SJCRH30 (cell line): Measurements from ENCODE around the gene PRRC2A. TPM values are rescaled to one million over a fixed set of nuclear protein-coding genes. Genes with fewer than 3 reads are reported as not detected.
"Not testable (repeated sequence)": the region's sequence is repeated elsewhere in the genome, so short reads cannot be mapped to it uniquely, and the experiment has no call there.

Experiments
- DNase-seq, 2 experiments: peaks; one replicate each; pipeline ENCODE4 v3.0.0-alpha.2; 2015 to 2020
- H3K27ac ChIP-seq: fragments of 250-450 bp; sonication (Bioruptor Pico); 2 replicates; pipeline ENCODE4 v1.5.1; 2020; ENCODE audit warnings: mild to moderate bottlenecking, moderate library complexity
- H3K27me3 ChIP-seq: fragments of 250-450 bp; sonication (Bioruptor Pico); 2 replicates; pipeline ENCODE4 v1.5.1; 2020; ENCODE audit warnings: mild to moderate bottlenecking, moderate library complexity
- H3K36me3 ChIP-seq: fragments of 250-450 bp; sonication (Bioruptor Pico); 2 replicates; pipeline ENCODE4 v1.5.1; 2020; ENCODE audit warnings: mild to moderate bottlenecking, moderate library complexity
- H3K4me1 ChIP-seq: fragments of 250-450 bp; sonication (Bioruptor Pico); 2 replicates; pipeline ENCODE4 v1.5.1; 2020; ENCODE audit warnings: mild to moderate bottlenecking, moderate library complexity
- H3K4me3 ChIP-seq: fragments of 250-450 bp; sonication (Bioruptor Pico); 2 replicates; pipeline ENCODE4 v1.5.1; 2020; ENCODE audit warnings: mild to moderate bottlenecking, moderate library complexity
- H3K9me3 ChIP-seq: fragments of 250-450 bp; sonication (Bioruptor Pico); replicated peaks from 2 replicates; pipeline ENCODE4 v1.5.1; 2020; ENCODE audit warnings: mild to moderate bottlenecking, moderate library complexity
- total RNA-seq: library from RNA; depleted of rRNA; stranded (reverse); fragments of >200 nt; shearing (Covaris generic); gene quantifications from 2 replicates; pipeline ENCODE4 v1.2.3, GENCODE V29; 2014

Gene PRRC2A
- total RNA-seq, 1 experiment from 2014 or later = 109 TPM

DNA sequence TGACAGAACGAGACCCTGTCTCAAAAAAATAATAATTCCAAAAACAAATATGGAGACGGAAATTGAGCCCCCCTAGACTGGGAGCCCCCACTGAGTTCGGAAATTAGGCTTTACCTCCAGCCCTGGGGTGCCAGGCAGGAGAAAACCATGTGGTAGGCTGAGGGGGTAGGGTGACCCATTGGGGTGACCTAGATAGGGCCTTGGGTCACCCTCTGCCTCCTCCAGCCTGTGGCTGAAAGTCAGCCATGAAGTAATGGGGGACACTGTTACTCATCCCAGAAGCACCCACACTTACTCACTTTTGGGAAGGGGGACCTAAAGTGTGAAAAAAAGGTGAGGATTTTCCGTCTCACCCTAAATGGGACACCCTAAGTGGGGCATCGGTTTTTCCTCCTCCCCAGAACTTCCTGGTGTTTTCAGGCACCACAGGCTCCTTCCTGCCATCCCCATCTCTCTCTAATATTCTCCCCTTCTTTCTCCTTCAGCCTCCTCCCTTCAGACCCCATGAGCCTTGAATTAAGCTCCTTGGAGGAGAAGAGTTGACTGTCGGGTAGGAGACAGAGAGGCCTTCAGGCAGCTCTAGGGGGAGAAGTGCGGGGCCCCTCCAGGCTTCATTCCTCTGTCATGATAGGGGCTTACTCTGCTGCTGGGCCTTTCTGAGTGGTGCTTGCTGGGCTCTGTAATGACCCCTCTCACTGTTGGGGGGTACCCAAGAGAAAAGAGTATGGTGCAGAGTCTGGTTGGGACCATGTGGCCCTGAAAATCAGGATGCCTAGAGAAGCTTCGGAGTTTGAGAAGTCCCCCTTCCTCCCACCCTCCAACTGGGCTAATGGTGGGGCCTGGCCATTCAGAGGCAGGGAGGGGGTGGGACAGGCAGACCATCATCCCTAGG, 40.7 kb upstream of the PRRC2A start:
- H3K27me3 ChIP-seq = no peaks in the 10 kb centered on the region; the same call in 1 of the 2 replicates
- no peaks in the 10 kb centered on the region for H3K36me3 ChIP-seq
- H3K27ac ChIP-seq = no peak overlapping the region
- no peak overlapping the region for H3K4me3 ChIP-seq
- H3K9me3 ChIP-seq = no peaks in the 10 kb centered on the region
- DNase-seq = no peak
- no peaks in the 10 kb centered on the region for H3K4me1 ChIP-seq

GRCh38 chr6:31580438-31580740, 40.1 kb upstream of the PRRC2A start:
- H3K27ac ChIP-seq = no peak overlapping the region
- no peaks in the 10 kb centered on the region for H3K36me3 ChIP-seq
- DNase-seq = no peak

GRCh38 chr6:31580807-31581433, 39.6 kb upstream of the PRRC2A start:
- Histone ChIP-seq H3K36me3 (no peaks in the 10 kb centered on the region), H3K27me3 (no peaks in the 10 kb centered on the region), H3K4me1 (no peaks in the 10 kb centered on the region), H3K27ac (no peak overlapping the region), H3K9me3 (no peaks in the 10 kb centered on the region), H3K4me3 (peak overlapping the region; percentile 64)
- peak; percentile 82 to 83 for DNase-seq

More at GRCh38 chr6:31580438-31580740, 40.1 kb upstream of the PRRC2A start:
- Histone ChIP-seq H3K4me1 (no peaks in the 10 kb centered on the region), H3K9me3 (no peaks in the 10 kb centered on the region), H3K27me3 (no peaks in the 10 kb centered on the region; the same call in 1 of the 2 replicates), H3K4me3 (peak overlapping the region; percentile 64)

DNA sequence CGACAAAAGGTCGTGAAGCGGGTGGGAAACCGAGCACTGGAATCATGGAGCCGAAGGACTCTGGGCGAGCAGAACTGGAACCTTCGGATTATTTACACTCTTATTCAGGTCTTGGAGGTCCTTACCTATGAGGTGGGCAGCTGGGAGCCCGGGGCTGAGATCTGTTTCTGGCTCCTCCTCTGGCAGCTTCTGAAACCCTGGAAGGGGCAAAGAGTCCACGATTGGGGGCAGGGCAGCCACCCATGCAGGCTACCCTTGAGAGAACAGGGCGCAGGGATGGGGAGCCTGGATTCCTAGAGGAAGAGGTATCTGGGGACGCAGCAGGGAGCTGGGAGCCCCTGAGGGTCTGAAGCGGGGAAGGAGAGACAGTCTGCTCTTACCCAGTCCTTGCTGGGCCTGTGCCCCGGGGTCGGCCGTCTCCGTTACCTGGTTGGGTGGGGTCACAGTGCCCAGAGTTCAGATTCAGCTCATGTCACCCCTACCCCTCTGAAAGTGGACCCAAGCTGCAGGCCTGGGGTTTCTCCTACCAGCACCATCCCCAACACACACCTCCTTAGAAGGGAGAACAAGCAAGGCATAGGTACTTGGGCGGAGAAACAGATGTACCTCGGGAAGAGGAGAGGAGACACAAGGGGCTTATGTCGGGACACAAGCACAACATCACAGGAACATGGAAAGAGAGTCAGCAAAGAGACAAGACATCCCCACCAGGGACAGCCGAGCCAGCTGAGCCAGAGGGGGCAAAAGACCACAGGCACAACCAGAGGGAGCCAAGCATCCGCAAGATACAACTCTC, 38.9 kb upstream of the PRRC2A start:
- Histone ChIP-seq H3K9me3 (no peaks in the 10 kb centered on the region), H3K4me1 (no peaks in the 10 kb centered on the region), H3K4me3 (peak overlapping the region; percentile 64), H3K36me3 (no peaks in the 10 kb centered on the region), H3K27ac (no peak overlapping the region), H3K27me3 (no peaks in the 10 kb centered on the region)
- peak in 1 of 2 experiments; percentile 10 for DNase-seq

- Histone ChIP-seq H3K9me3 (no peaks in the 10 kb centered on the region), H3K4me1 (no peaks in the 10 kb centered on the region), H3K4me3 (peak within 1 kb of the TSS; percentile 64), H3K36me3 (no peaks in the 10 kb centered on the region), H3K27ac (no peak within 1 kb of the TSS), H3K27me3 (no peaks in the 10 kb centered on the region)
- DNase-seq = no peak
Measured at GRCh38 chr6:31582230-31582643, 38.3 kb upstream of the PRRC2A start, which contains the start of gene LTB. LTB (minus strand) TSS chr6:31582424; CDS start chr6:31582417, 7 bp downstream.

GRCh38 chr6:31585491-31585890, 35.0 kb upstream of the PRRC2A start:
- DNase-seq = no peak
- Histone ChIP-seq H3K27ac (no peak overlapping the region), H3K36me3 (no peaks in the 10 kb centered on the region), H3K4me3 (no peak overlapping the region), H3K27me3 (no peaks in the 10 kb centered on the region), H3K4me1 (0 out of 2 replicates have a peak, but pooled peaks cover 4% of the 10 kb centered on the region), H3K9me3 (no peaks in the 10 kb centered on the region)

GRCh38 chr6:31586008-31586407, 34.5 kb upstream of the PRRC2A start, which contains the start of gene LST1:
LST1 (plus strand) TSS chr6:31586277; CDS start chr6:31587300, 1,023 bp downstream.
- 0 out of 2 replicates have a peak, but pooled peaks cover 4% of the 10 kb centered on the region for H3K4me1 ChIP-seq
- H3K36me3 ChIP-seq = no peaks in the 10 kb centered on the region
- H3K27ac ChIP-seq = no peak within 1 kb of the TSS
- no peaks in the 10 kb centered on the region for H3K9me3 ChIP-seq
- no peaks in the 10 kb centered on the region for H3K27me3 ChIP-seq
- DNase-seq = no peak
- H3K4me3 ChIP-seq = no peak within 1 kb of the TSS

- no peak overlapping the region for H3K27ac ChIP-seq
- no peak overlapping the region for H3K4me3 ChIP-seq
- no peaks in the 10 kb centered on the region for H3K9me3 ChIP-seq
- H3K27me3 ChIP-seq = no peaks in the 10 kb centered on the region
- DNase-seq = no peak
- H3K4me1 ChIP-seq = 0 out of 2 replicates have a peak, but pooled peaks cover 4% of the 10 kb centered on the region
- no peaks in the 10 kb centered on the region for H3K36me3 ChIP-seq
Measured at GRCh38 chr6:31586599-31587281, 33.8 kb upstream of the PRRC2A start.

DNA sequence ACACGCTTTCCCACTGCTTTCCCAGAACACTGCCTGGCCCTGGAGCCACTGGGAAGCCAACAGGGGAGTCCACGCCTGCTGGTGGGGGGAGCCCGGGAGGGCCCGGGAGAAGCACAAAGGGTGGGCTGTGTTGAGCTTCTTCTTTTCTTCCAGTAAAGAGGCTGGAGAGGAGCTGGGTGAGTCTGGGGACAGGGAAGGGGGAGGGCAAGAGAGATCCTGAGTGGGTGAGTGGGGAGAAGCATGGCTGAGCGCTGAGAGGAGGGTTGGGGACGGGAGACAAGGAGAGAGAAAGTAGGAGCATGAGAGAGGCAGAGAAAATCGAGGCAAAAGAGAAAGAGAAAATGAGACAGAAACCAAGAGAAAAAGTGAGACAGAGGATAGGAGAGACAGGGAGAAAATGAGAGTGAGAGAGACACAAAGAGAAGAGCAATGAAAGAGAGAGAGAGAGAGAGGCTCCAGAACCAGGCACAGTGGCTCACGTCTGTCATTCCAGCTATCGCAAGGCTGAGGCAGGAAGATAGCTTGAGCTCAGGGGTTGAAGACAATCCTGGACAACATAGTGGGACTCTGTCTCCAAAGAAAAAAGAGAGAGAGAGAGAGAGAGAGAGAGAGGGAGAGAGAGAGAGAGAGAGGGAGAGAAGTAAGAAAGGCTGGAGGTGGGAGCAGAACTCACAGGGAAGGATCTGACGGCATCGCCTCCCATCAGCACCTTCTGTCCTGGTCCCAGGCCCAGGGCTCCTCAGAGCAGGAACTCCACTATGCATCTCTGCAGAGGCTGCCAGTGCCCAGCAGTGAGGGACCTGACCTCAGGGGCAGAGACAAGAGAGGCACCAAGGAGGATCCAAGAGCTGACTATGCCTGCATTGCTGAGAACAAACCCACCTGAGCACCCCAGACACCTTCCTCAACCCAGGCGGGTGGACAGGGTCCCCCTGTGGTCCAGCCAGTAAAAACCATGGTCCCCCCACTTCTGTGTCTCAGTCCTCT, 32.4 kb upstream of the PRRC2A start:
- Histone ChIP-seq H3K9me3 (no peaks in the 10 kb centered on the region), H3K4me3 (no peak overlapping the region), H3K27ac (no peak overlapping the region), H3K4me1 (0 out of 2 replicates have a peak, but pooled peaks cover 4% of the 10 kb centered on the region), H3K36me3 (no peaks in the 10 kb centered on the region), H3K27me3 (no peaks in the 10 kb centered on the region)
- no peak for DNase-seq

GRCh38 chr6:31588871-31589650, 31.5 kb upstream of the PRRC2A start:
- 0 out of 2 replicates have a peak, but pooled peaks cover 4% of the 10 kb centered on the region for H3K4me1 ChIP-seq
- DNase-seq = peak; percentile 47 to 59
- H3K4me3 ChIP-seq = no peak overlapping the region
- no peaks in the 10 kb centered on the region for H3K9me3 ChIP-seq
- no peaks in the 10 kb centered on the region for H3K36me3 ChIP-seq
- H3K27me3 ChIP-seq = no peaks in the 10 kb centered on the region
- no peak overlapping the region for H3K27ac ChIP-seq

GRCh38 chr6:31590691-31591090, 29.8 kb upstream of the PRRC2A start:
- not testable (repeated sequence) for DNase-seq, H3K9me3 ChIP-seq, H3K27ac ChIP-seq, H3K4me3 ChIP-seq, H3K4me1 ChIP-seq, H3K27me3 ChIP-seq, H3K36me3 ChIP-seq

- Histone ChIP-seq H3K4me1 (0 out of 2 replicates have a peak, but pooled peaks cover 4% of the 10 kb centered on the region), H3K36me3 (no peaks in the 10 kb centered on the region)
Measured at GRCh38 chr6:31592396-31592771, 28.1 kb upstream of the PRRC2A start.

DNA sequence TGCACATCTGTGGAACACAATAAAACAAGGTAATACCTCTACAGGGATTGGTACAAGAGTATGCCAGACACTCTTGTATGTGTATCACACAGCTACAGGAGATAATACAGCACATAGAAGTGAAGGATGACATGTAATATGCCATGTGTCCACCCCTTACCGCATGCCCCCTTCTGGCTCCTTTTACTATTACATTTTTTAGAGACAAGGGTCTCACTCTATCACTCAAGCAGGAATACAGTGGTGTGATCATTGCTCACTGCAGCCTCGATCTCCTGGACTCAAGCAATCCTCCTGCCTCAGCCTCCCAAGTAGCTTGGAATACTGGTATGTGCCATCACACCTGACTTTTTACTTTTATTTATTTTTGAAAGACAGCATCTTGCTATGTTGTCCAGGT, 23.5 kb upstream of the PRRC2A start:
- Histone ChIP-seq H3K4me3 (no peak overlapping the region), H3K9me3 (no peaks in the 10 kb centered on the region), H3K4me1 (no peaks in the 10 kb centered on the region), H3K36me3 (no peaks in the 10 kb centered on the region), H3K27me3 (no peaks in the 10 kb centered on the region), H3K27ac (no peak overlapping the region)
- DNase-seq = peak; percentile 26 to 60

More at GRCh38 chr6:31592396-31592771, 28.1 kb upstream of the PRRC2A start:
- DNase-seq = no peak
- Histone ChIP-seq H3K9me3 (no peaks in the 10 kb centered on the region), H3K4me3 (no peak overlapping the region), H3K27me3 (no peaks in the 10 kb centered on the region), H3K27ac (no peak overlapping the region)
